Dermis lymphatic vessel endothelial cell (primary cell): ENCODE data around the gene IFI30. TPM values are rescaled to one million over a fixed set of nuclear protein-coding genes. Genes with fewer than 3 reads are reported as not detected.

Experiments used
- total RNA-seq: library from RNA; depleted of rRNA; stranded (reverse); fragments of >200 nt; gene quantifications from 2 replicates; pipeline ENCODE4 v1.2.1, GENCODE V29; 2014

Gene IFI30
- total RNA-seq: 4.5 and 9.5 TPM in 2 replicates

DNA sequence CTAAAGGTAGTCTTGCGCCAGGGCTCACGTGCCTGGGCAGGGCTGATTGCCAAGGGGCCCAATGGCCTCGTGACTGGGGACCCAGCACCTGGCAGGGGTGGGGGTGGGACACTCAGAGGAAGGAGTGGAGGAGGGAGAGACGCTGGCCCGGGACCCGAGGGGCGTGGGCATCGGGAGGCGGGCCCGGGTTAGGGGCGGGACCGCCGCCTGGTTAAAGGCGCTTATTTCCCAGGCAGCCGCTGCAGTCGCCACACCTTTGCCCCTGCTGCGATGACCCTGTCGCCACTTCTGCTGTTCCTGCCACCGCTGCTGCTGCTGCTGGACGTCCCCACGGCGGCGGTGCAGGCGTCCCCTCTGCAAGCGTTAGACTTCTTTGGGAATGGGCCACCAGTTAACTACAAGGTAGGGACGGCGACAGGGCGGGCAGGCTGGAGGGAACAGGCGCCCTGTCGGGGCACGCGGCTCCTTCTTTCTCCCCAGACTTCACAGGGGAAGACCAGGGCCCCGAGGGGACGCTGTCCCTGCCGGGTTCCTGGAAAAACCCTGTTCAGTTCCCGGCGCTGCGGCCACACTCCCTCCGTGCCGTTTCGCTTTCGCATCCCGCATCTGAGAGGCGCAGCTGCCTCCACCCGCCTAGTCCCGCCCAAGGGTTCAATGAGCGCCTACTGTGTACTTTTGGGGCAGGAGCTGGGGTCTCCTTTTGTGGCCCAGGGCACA, at the start of gene IFI30:
IFI30 (plus strand) TSS at position 242 of the 717 bp plus-strand sequence; CDS start at position 271, 29 bp downstream.

DNA sequence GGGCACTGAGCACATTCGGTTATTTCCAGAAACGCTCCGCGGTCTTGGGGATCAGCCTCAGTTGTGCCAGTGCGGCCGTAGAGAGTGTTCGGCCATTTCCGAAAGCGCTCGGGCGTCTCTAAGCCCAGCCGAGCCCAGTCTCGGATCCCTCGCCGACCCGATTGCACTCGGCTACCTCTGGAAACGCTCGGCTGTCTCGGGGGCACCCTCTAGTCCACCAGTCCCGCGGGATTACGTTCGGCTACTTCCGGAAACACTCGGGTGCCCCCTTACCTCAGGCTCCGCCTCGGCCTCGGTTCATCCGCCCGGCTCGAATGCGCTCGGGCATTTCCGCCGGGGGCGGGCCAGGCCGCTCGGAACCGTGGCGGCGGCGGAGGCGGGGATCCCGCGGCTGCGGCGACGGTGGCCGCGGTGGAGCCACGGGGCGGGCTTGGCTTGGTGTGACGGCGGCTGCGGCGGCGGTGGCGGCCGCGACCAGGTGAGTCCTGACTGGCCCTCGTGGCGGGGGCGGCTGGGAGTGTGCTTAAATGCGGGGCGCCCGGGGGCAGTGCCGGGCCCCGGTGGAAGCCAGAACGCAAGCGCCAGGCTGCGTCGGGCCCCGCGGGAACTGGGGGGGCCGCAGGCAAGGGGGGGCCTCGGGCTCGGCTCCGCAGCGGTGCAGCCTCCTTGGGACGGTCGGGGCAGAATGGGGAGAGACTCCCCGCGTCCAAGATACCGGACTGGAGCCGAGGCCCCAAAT, 20.6 kb upstream of the IFI30 start, which contains the start of gene PIK3R2:
PIK3R2 (plus strand) TSS at position 347 of the 739 bp plus-strand sequence. CDS start 2,717 bp downstream, outside the sequence.

DNA sequence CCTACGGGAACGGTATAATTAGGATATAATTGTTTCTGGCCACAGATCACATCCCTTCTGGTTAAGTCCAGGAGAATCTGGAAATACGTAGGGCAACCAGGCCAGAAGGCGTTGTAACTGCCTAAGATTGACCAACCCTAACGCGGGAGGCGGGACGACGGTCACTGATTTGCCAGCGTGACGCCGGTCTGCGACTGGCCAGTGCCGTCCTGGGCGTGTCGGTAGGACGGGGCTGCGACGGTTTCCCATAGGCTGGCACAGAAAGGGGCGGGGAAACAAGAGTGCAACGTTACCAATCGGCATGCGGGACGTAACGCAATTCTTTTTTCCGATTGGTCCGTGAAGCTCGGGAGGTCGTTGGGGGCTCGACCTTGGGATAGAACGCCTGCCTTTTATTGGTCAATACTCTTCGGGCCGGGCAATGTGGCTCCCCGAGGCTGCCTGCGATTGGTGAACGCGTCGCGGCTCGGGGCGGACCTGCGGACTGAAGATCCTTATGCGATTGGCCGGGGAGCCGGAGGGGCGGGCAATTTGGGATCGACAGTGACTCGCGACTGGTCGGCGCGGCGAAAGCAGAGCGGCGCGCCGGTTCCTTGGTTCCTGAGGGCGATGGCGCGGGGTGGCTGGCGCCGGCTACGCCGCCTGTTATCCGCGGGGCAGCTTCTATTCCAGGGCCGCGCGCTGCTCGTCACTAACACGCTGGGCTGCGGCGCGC, 19.2 kb downstream of the IFI30 start, which contains the start of gene MPV17L2:
MPV17L2 (plus strand) TSS at position 546 of the 715 bp plus-strand sequence; CDS start at position 610, 64 bp downstream.

DNA sequence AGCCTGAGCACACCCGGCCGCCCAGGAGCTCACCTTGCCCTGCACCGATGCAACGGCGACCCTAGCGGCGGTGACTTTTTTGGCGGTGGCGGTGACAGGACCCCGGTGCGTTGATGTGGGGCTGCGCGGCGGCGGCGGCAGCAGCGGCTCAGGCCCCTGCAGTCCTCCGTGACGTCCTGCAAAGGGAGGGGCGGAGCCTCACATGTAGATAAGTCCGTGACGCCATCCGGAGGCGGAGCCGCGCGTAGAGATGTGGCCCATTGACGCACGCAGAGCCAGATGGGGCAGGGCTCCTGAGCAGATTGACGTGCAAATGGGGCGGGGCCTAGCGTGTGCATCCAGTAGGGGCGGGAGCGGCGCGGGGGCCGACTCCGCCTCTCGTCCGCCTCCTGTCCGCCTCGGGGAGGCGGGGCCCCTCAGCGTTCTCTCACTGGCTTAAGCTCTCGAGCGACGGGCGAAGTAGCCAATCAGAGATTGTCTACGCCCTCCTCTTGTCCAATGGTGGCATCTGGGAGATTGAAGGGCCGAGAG, 30.3 kb downstream of the IFI30 start, which contains the start of gene RAB3A:
RAB3A (minus strand) TSS at position 180 of the 531 bp plus-strand sequence. CDS start 1,302 bp downstream, outside the sequence.

DNA sequence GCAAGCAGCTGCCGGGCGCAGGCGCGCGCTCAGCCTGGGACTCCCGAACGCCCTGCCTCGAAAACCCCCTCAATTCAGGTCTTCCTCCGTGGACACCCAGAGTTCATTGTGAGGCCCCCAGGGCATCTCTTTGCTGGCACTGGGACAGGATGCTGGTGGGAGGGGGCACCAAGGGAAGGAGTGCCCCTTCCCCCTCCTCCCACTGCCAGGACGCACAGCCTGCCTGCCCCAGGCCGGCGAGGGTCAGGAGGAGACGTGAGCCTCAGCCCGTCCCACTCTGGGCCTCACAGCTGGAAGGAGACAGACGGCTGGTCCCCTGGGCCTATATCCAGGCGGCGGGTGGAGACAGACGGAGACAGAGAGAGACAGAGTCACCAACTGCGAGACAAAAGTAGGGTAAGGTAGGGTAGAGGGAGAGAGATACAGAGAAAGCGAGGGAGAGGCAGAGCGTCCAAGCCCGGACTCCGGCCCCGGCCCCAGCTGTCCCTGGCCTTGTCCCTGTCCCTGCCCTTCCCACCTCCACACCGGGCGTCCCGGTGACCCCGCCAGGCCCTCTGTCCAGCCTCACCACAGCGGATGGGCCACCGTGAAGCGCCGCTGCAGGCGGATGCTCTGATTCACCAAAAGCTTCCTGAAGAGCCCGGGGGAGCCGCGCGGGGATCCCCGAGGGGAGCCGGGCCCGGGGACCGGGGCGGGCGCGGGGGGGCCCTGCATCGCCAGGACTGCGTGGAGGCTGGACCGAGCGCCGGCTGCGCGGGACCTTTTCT, 52.3 kb downstream of the IFI30 start, which contains the start of gene PDE4C:
PDE4C (minus strand) TSS at position 737 of the 767 bp plus-strand sequence; CDS start at position 714, 23 bp downstream.

Other genes starting within 250 kb of the IFI30 start
- gene CCDC124, start 240.8 kb upstream of the IFI30 start, total RNA-seq: 20.7 and 31.9 TPM in 2 replicates
- gene KCNN1, start 206.7 kb upstream of the IFI30 start, total RNA-seq: 0.60 TPM in 1 of 2 replicates, not detected in the other
- gene ARRDC2, start 165.6 kb upstream of the IFI30 start, total RNA-seq: 98.5 and 111 TPM in 2 replicates
- gene IL12RB1, start 86.9 kb upstream of the IFI30 start, total RNA-seq: 0.26 and 0.33 TPM in 2 replicates
- 0.98 and 1.9 TPM in 2 replicates for gene MAST3, start 76.0 kb upstream of the IFI30 start, total RNA-seq
- 2.1 and 2.5 TPM in 2 replicates for gene PIK3R2, start 20.6 kb upstream of the IFI30 start, total RNA-seq
- 4.7 and 6.3 TPM in 2 replicates for gene MPV17L2, start 19.4 kb downstream of the IFI30 start, total RNA-seq
- gene RAB3A, start 30.2 kb downstream of the IFI30 start, total RNA-seq: 0.34 and 0.76 TPM in 2 replicates
- 0.09 TPM in 1 of 2 replicates, not detected in the other for gene PDE4C, start 52.6 kb downstream of the IFI30 start, total RNA-seq
- gene IQCN, start 100.6 kb downstream of the IFI30 start, total RNA-seq: 0.09 and 0.22 TPM in 2 replicates
- 58.0 and 102 TPM in 2 replicates for gene JUND, start 107.8 kb downstream of the IFI30 start, total RNA-seq
- gene LSM4, start 149.3 kb downstream of the IFI30 start, total RNA-seq: 88.9 and 94.1 TPM in 2 replicates
- 19.6 and 21.7 TPM in 2 replicates for gene PGPEP1, start 166.8 kb downstream of the IFI30 start, total RNA-seq
- gene GDF15, start 212.3 kb downstream of the IFI30 start, total RNA-seq: 50.7 and 51.2 TPM in 2 replicates
- not detected in 2 replicates for gene LRRC25, start 223.8 kb downstream of the IFI30 start, total RNA-seq
- 32.9 and 36.8 TPM in 2 replicates for gene SSBP4, start 245.6 kb downstream of the IFI30 start, total RNA-seq